GM15510 (cell line): ENCODE results near the gene TMTC2.

ENCODE experiments used
- POLR2A ChIP-seq: IDR thresholded peaks from 3 replicates; pipeline ENCODE4 v1.6.1; 2011; ENCODE audit warnings: borderline replicate concordance; ENCODE audit not compliant: insufficient read length; ENCODE audit errors: extremely low read depth

Gene TMTC2

DNA sequence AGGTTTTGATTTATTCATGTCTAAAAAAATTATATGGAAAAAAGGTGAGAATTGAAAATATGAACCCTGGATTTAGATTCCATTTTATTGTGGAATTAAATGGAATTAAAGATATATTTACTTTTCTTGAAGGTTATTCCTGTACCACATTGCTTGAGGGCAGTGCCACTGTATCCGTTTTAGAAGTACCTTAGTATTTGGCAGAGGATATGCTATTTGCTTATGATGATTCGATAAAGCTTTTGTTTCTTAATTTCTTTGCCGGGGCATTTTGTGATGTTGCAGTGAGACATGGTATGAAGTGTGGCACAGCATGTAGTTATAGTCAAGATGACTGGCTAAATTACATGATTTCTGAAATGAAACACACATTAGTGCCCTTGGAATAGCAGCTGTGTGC, 7.6 kb downstream of the TMTC2 start:
- TF ChIP-seq POLR2A: no peak

GRCh38 chr12:82694970-82695369, 8.3 kb downstream of the TMTC2 start:
- TF ChIP-seq POLR2A: no peak

GRCh38 chr12:82695531-82695930, 8.8 kb downstream of the TMTC2 start:
- TF ChIP-seq POLR2A: no peak

- no peak for TF ChIP-seq POLR2A
Measured at GRCh38 chr12:82696543-82696942, 9.8 kb downstream of the TMTC2 start.

- TF ChIP-seq POLR2A: no peak
Measured at GRCh38 chr12:82698708-82699564, 12.2 kb downstream of the TMTC2 start.

DNA sequence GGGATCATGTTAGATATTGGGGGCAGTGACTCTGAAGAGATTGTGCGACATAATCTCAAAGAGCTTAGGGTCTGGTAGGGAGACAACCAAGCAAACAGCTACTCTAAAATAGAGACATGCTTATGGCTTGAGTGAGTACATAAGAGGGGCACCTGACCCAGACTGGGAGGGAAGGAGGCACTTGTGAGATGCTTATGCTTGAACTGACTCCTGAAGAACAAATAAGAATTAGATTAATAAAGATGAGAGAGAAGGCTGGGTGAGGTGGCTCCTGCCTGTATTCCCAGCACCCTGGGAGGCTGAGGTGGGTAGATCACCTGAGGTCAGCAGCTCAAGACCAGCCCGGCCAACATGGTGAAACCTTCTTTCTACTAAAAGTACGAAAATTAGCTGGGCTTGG, 19.1 kb downstream of the TMTC2 start:
- no peak for TF ChIP-seq POLR2A

- no peak for TF ChIP-seq POLR2A
Measured at GRCh38 chr12:82708061-82708879, 21.6 kb downstream of the TMTC2 start.

DNA sequence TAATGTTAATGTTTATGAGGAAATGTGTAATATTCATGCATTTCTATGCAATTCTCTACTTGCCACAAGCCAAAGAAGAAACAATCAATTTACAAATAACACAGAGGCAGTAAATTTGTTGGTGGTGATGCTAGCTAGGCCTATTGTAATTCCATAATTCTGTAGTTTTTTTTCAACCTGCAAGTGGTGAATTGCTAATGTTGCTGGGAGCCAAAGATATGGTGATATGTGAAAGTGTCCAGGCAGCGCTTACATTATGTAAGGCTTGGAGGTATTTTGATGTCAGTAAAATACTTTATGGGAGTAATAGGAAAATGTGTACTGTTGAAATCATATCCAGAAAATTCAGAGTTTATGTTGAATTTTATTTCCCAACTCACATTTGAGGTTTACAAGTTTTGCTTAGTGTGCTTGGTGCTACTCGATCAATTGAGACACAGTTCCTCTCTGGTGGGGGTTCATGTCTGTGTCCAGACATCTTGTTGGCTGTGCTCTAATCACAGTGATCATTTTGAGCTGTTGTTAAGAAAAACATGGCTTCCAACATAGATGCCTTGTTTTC, 23.2 kb downstream of the TMTC2 start:
- no peak for TF ChIP-seq POLR2A

- TF ChIP-seq POLR2A: no peak
Measured at GRCh38 chr12:82710741-82711140, 24.0 kb downstream of the TMTC2 start.

DNA sequence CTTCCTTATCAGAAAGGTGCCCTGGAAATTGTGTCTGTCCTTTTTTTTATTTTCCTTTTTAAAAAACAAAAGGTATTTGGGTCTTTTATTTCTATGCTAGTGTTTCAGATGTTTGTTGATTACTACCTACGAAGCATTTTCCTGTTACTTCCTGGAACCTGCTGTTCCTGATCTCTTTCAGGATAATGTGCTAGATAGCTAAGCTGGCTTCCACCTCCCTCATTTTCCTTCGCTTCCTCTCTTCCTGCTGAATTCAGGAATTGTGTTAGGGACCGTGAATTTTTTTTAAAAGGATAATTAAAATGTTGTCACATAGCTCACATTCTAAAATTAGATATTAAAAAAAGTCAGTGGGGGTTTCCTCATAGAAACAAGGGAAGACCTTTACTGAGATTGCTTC, 27.7 kb downstream of the TMTC2 start:
- TF ChIP-seq POLR2A: no peak

DNA sequence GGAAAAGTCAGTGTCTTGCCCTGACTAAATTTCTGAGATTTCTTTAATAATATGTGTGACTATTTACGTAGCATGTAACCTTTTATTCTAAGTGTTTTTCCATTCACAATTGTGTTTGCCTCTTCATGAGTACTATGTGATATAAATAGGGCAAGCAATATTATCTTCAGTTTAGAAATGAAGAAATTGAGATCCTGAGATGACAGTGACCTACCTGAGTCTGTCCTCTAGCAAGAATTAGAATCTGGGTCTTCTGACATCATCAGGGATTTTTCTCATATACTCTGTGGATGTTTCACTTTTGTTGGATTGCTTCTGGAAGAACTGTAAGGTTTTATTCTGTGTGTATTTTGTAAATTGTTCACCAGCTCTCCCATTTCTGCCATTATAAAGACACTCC, 35.0 kb downstream of the TMTC2 start:
- TF ChIP-seq POLR2A: no peak

GRCh38 chr12:82723093-82723492, 36.4 kb downstream of the TMTC2 start:
- no peak for TF ChIP-seq POLR2A

- TF ChIP-seq POLR2A: no peak
Measured at GRCh38 chr12:82723891-82724290, 37.2 kb downstream of the TMTC2 start.

- TF ChIP-seq POLR2A: no peak
Measured at GRCh38 chr12:82725741-82726140, 39.0 kb downstream of the TMTC2 start.

DNA sequence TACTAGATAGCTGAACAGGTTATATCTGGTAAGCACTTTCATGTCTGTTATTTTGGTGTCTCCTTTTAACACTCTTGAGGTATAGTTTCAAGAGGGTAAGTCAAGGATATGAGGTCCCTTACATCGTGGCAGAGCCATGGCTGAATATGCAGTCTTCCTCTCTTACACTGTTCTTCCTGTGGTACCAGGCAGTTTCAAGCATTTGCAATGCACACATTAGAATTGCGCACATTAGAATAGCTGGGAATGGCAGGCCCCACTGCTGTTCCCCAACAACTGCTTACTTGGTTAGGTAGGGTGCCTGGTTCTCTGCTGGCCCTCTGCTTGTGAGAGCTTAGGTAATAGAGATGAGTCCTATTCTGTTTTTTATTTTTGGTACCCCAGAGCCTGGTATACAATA, 41.2 kb downstream of the TMTC2 start:
- no peak for TF ChIP-seq POLR2A
